ENCODE measurements around the gene KBTBD2. TPM values are rescaled to one million over a fixed set of nuclear protein-coding genes. Genes with fewer than 3 reads are reported as not detected.
"Not testable (repeated sequence)": the region's sequence is repeated elsewhere in the genome, so short reads cannot be mapped to it uniquely, and the experiment has no call there.

KBTBD2 gene
- total RNA-seq, 1 experiment from 2014 or later = 74.9 TPM

- DNase-seq (ENCODE audit: low read depth, low spot score); in situ Hi-C loops (cut with HindIII; ENCODE audit: low pct_unique_long_range_greater_than_20kb, low sequenced_read_pairs): not testable (repeated sequence)
Observed at GRCh38 chr7:32897376-32897775, 5.8 kb upstream of the KBTBD2 start.

- in situ Hi-C loops (cut with HindIII; ENCODE audit: low pct_unique_long_range_greater_than_20kb, low sequenced_read_pairs) = no loop called here
- DNase-seq (ENCODE audit: low read depth, low spot score) = no peak
Observed at GRCh38 chr7:32896564-32897347, 5.2 kb upstream of the KBTBD2 start.

GRCh38 chr7:32894171-32894570, 2.6 kb upstream of the KBTBD2 start:
- DNase-seq (ENCODE audit: low read depth, low spot score) = no peak
- in situ Hi-C loops (cut with HindIII; ENCODE audit: low pct_unique_long_range_greater_than_20kb, low sequenced_read_pairs) = no loop called here

GRCh38 chr7:32893722-32894121, 2.2 kb upstream of the KBTBD2 start:
- DNase-seq (ENCODE audit: low read depth, low spot score) = no peak
- in situ Hi-C loops (cut with HindIII; ENCODE audit: low pct_unique_long_range_greater_than_20kb, low sequenced_read_pairs) = no loop called here

GRCh38 chr7:32893207-32893524, 1.6 kb upstream of the KBTBD2 start:
- in situ Hi-C loops (cut with HindIII; ENCODE audit: low pct_unique_long_range_greater_than_20kb, low sequenced_read_pairs) = no loop called here
- no peak for DNase-seq (ENCODE audit: low read depth, low spot score)

GRCh38 chr7:32892521-32893206, 1.1 kb upstream of the KBTBD2 start:
- DNase-seq (ENCODE audit: low read depth, low spot score) = peak; percentile 80
- in situ Hi-C loops (cut with HindIII; ENCODE audit: low pct_unique_long_range_greater_than_20kb, low sequenced_read_pairs) = no loop called here

GRCh38 chr7:32891800-32892520, 400 bp upstream of the KBTBD2 start:
- DNase-seq (ENCODE audit: low read depth, low spot score) = peak; percentile 99
- in situ Hi-C loops (cut with HindIII; ENCODE audit: low pct_unique_long_range_greater_than_20kb, low sequenced_read_pairs) = no loop called here

GRCh38 chr7:32890793-32891042, 842 bp downstream of the KBTBD2 start:
- in situ Hi-C loops (cut with HindIII; ENCODE audit: low pct_unique_long_range_greater_than_20kb, low sequenced_read_pairs) = no loop called here
- no peak for DNase-seq (ENCODE audit: low read depth, low spot score)

- DNase-seq (ENCODE audit: low read depth, low spot score) = peak; percentile 74
- in situ Hi-C loops (cut with HindIII; ENCODE audit: low pct_unique_long_range_greater_than_20kb, low sequenced_read_pairs) = no loop called here
Observed at GRCh38 chr7:32890010-32890792, 1.4 kb downstream of the KBTBD2 start.

- DNase-seq (ENCODE audit: low read depth, low spot score) = no peak
- in situ Hi-C loops (cut with HindIII; ENCODE audit: low pct_unique_long_range_greater_than_20kb, low sequenced_read_pairs) = no loop called here
Observed at GRCh38 chr7:32888505-32888904, 3.1 kb downstream of the KBTBD2 start.

- no peak for DNase-seq (ENCODE audit: low read depth, low spot score)
- in situ Hi-C loops (cut with HindIII; ENCODE audit: low pct_unique_long_range_greater_than_20kb, low sequenced_read_pairs) = no loop called here
Observed at GRCh38 chr7:32887395-32887794, 4.2 kb downstream of the KBTBD2 start.

- DNase-seq (ENCODE audit: low read depth, low spot score) = no peak
- in situ Hi-C loops (cut with HindIII; ENCODE audit: low pct_unique_long_range_greater_than_20kb, low sequenced_read_pairs) = no loop called here
Observed at GRCh38 chr7:32881074-32881982, 10.2 kb downstream of the KBTBD2 start.

GRCh38 chr7:32879460-32879859, 12.1 kb downstream of the KBTBD2 start:
- DNase-seq (ENCODE audit: low read depth, low spot score) = peak; percentile 88
- in situ Hi-C loops (cut with HindIII; ENCODE audit: low pct_unique_long_range_greater_than_20kb, low sequenced_read_pairs) = no loop called here

GRCh38 chr7:32878023-32878422, 13.5 kb downstream of the KBTBD2 start:
- in situ Hi-C loops (cut with HindIII; ENCODE audit: low pct_unique_long_range_greater_than_20kb, low sequenced_read_pairs) = not testable (repeated sequence)
- DNase-seq (ENCODE audit: low read depth, low spot score) = peak; percentile 64

- in situ Hi-C loops (cut with HindIII; ENCODE audit: low pct_unique_long_range_greater_than_20kb, low sequenced_read_pairs) = no loop called here
- DNase-seq (ENCODE audit: low read depth, low spot score) = no peak
Observed at GRCh38 chr7:32872421-32872820, 19.1 kb downstream of the KBTBD2 start.

GRCh38 chr7:32871624-32872371, 19.8 kb downstream of the KBTBD2 start:
- no peak for DNase-seq (ENCODE audit: low read depth, low spot score)
- in situ Hi-C loops (cut with HindIII; ENCODE audit: low pct_unique_long_range_greater_than_20kb, low sequenced_read_pairs) = no loop called here

- in situ Hi-C loops (cut with HindIII; ENCODE audit: low pct_unique_long_range_greater_than_20kb, low sequenced_read_pairs) = no loop called here
- no peak for DNase-seq (ENCODE audit: low read depth, low spot score)
Observed at GRCh38 chr7:32870298-32870697, 21.3 kb downstream of the KBTBD2 start.

All from SK-MEL-5 (cell line).